Measurements from ENCODE around the gene FOXN3. TPM values are rescaled to one million over a fixed set of nuclear protein-coding genes. Genes with fewer than 3 reads are reported as not detected.
A peak's percentile ranks its signal among the peaks of the same experiment; 100 is the strongest.

The FOXN3 gene
- total and polyA plus RNA-seq, 3 experiments from 2014 or later: 73.9 to 136 (median 74.8) TPM

DNA sequence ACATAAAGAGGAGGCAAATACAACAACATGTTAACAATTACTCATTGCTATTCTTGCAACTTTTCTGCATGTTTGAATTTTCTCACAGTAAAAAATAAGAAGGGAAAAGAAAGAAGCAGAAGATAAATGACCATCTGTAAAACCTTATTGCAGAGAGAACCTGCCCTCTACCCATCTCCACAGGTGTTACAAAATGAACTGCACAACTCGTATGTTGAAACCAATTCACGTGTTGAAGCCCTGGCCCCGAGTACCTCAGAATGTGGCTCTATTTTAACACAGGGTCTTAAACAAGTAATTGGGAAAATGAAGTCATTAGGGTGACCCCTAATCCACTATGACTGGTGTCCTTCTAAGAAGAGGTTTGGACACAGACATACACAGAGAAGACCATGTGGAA, 39.5 kb downstream of the FOXN3 start:
- no peak overlapping the region for H3K4me3 Mint-ChIP-seq
- Histone ChIP-seq H3K27ac (ENCODE audit: low read depth, low read length) (no peak overlapping the region), H3K27me3 (ENCODE audit: insufficient read depth, low read length, poor library complexity, severe bottlenecking) (no peaks in the 10 kb centered on the region), H3K9me3 (ENCODE audit: low read length) (no peaks in the 10 kb centered on the region), H3K4me3 (ENCODE audit: low read length) (no peak overlapping the region), H3K36me3 (ENCODE audit: insufficient read depth, low read length) (no peaks in the 10 kb centered on the region), H3K4me1 (ENCODE audit: insufficient read depth, low read length) (peaks cover 13% of the 10 kb centered on the region)
- CTCF ChIA-PET: no interaction called here
- peaks cover 51 to 74% (median 57%) of the 10 kb centered on the region in 3 donors for H3K4me1 Mint-ChIP-seq
- DNase-seq: no peak
- POLR2A ChIA-PET: no interaction called here
- no peaks in the 10 kb centered on the region for H3K27me3 Mint-ChIP-seq
- peak overlapping the region in 6 of 8 donors; percentile 7 to 70 (median 48) for H3K27ac Mint-ChIP-seq
- H3K9me3 Mint-ChIP-seq: peaks cover 4 to 7% (median 5%) of the 10 kb centered on the region in 5 donors
- H3K36me3 Mint-ChIP-seq: peaks cover 12 to 26% (median 14%) of the 10 kb centered on the region in 3 donors

DNA sequence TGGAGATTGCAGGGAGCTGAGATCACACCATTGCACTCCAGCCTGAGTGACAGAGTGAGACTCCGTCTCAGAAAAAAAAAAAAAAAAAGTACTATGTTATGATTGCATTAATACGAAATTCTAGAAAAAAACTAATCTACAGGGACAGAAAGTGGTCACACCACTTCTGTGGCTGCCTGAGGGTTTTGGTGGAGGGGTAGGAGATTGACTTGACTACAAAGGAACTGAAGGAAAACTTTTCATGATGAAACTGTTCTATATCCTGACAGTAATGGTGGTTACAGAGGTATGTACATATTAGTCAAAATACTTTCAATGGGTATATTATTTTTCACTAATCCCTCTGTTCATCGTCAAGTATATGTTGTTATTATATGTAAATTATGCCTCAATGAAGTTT, 42.1 kb downstream of the FOXN3 start:
- ChIA-PET CTCF (no interaction called here), POLR2A (no interaction called here)
- Mint-ChIP-seq H3K27me3 (no peaks in the 10 kb centered on the region), H3K4me1 (peaks cover 64 to 88% (median 71%) of the 10 kb centered on the region in 3 donors), H3K4me3 (no peak overlapping the region), H3K27ac (no peak overlapping the region), H3K36me3 (peaks cover under 1 to 13% (median 11%) of the 10 kb centered on the region in 3 donors), H3K9me3 (peaks cover 0 to under 1% (median 0%) of the 10 kb centered on the region in 5 donors)
- Histone ChIP-seq H3K27me3 (ENCODE audit: insufficient read depth, low read length, poor library complexity, severe bottlenecking) (no peaks in the 10 kb centered on the region), H3K36me3 (ENCODE audit: insufficient read depth, low read length) (no peaks in the 10 kb centered on the region), H3K4me3 (ENCODE audit: low read length) (no peak overlapping the region), H3K27ac (ENCODE audit: low read depth, low read length) (no peak overlapping the region), H3K9me3 (ENCODE audit: low read length) (no peaks in the 10 kb centered on the region), H3K4me1 (ENCODE audit: insufficient read depth, low read length) (peaks cover 19% of the 10 kb centered on the region)
- no peak for DNase-seq

DNA sequence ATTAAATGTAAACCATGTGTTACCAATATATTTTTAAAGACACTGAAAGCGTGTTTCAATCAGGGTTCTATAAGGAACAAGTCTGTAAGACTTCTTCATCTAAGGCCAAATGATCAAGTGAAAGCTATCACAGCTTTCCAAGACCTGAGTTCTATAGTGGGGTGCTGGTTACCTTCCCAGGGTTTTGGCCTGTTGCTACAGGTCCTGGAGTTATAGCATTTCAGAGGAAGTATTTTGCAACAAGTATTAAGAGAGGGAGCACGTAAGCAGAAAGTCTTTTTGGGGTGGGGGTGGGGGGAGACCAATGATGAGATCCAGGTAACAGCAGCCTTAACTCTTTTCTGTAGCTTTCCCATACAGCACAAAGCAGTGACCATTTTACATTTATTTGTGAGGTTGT, 43.8 kb downstream of the FOXN3 start:
- Histone ChIP-seq H3K36me3 (ENCODE audit: insufficient read depth, low read length) (no peaks in the 10 kb centered on the region), H3K4me1 (ENCODE audit: insufficient read depth, low read length) (peaks cover 21% of the 10 kb centered on the region), H3K27ac (ENCODE audit: low read depth, low read length) (no peak overlapping the region), H3K9me3 (ENCODE audit: low read length) (no peaks in the 10 kb centered on the region), H3K27me3 (ENCODE audit: insufficient read depth, low read length, poor library complexity, severe bottlenecking) (no peaks in the 10 kb centered on the region), H3K4me3 (ENCODE audit: low read length) (no peak overlapping the region)
- POLR2A ChIA-PET: interaction anchor here (0.6 kb wide), 1 partner anchor 1488 kb away, joined by 8 read pairs; no protein-coding TSS in a partner anchor
- Mint-ChIP-seq H3K4me3 (peak overlapping the region in 3 of 7 donors; percentile 16 to 27 (median 27)), H3K4me1 (peaks cover 63 to 90% (median 76%) of the 10 kb centered on the region in 3 donors), H3K9me3 (no peaks in the 10 kb centered on the region), H3K27me3 (no peaks in the 10 kb centered on the region), H3K36me3 (peaks cover 0 to 9% (median 5%) of the 10 kb centered on the region in 3 donors), H3K27ac (peak overlapping the region in 5 of 8 donors; percentile 8 to 76 (median 50))
- CTCF ChIA-PET: no interaction called here
- no peak for DNase-seq

DNA sequence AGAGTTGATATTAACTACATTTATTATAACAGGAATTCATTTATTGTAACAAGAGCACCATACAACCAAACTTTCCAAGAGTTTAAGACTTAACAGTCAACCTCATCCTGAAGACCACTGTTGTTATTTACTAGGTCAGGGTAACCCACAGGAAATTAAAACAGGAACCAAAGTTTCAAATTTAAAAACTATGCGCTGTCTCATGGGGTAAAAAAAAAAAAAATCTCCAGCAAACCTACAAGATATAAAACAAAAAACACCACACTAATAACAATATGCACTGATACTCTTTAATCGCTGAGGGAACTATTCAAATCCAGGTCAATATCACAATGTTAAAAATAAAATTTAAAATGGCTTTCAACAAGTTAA, 44.5 kb downstream of the FOXN3 start:
- Histone ChIP-seq H3K27ac (ENCODE audit: low read depth, low read length) (no peak overlapping the region), H3K9me3 (ENCODE audit: low read length) (no peaks in the 10 kb centered on the region), H3K4me1 (ENCODE audit: insufficient read depth, low read length) (peaks cover 21% of the 10 kb centered on the region), H3K36me3 (ENCODE audit: insufficient read depth, low read length) (no peaks in the 10 kb centered on the region), H3K27me3 (ENCODE audit: insufficient read depth, low read length, poor library complexity, severe bottlenecking) (no peaks in the 10 kb centered on the region), H3K4me3 (ENCODE audit: low read length) (no peak overlapping the region)
- Mint-ChIP-seq H3K36me3 (peaks cover 0 to 5% (median 5%) of the 10 kb centered on the region in 3 donors), H3K27me3 (no peaks in the 10 kb centered on the region), H3K9me3 (no peaks in the 10 kb centered on the region), H3K4me3 (peak overlapping the region in 4 of 7 donors; percentile 4 to 57 (median 36)), H3K4me1 (peaks cover 59 to 87% (median 70%) of the 10 kb centered on the region in 3 donors), H3K27ac (peak overlapping the region in 6 of 8 donors; percentile 0 to 66 (median 45))
- no peak for DNase-seq
- ChIA-PET POLR2A (no interaction called here), CTCF (no interaction called here)

DNA sequence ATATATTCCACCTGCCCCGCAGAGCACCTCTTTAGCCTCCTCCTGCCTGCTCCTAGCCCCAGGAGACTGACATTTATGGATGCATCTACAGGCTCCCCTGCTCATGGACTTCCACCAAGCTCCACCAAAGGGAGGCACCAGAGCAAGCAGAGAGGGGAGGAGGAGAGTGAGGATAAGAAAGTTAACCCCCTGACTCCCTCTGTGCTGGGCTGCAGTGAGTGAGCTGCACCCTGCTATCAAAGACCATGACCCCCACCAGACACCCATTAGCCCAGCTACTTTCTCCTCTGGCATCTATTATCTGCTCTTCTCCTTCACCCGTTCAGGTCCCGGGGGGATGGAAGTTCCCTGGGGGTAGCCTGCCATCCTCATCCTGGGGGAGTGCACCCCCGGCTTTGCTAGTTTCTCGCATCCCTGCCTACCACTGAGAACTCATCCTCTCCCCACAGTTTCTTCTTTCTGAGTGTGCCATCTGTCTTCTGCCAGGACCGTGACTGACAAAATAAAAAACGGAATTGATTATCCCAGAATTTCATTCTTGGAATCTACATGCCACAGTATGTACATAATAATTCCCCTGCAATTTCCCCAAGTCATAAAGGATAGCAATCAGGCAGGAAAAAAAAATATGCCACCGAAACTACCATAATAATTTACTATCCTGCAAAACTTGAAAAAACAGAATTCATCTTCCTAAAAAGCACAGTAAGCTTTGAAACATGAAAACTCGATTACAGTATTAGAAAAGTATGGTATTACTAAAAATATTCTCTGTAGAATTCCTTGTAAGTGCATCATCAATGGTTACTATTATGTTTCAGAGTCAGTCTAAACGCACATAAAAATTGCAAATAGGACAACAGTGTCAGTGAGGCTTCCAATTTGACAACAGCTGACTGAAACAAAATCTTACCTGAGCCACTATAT, 45.2 kb downstream of the FOXN3 start:
- no peaks in the 10 kb centered on the region for H3K27me3 ChIP-seq (ENCODE audit: insufficient read depth, low read length, poor library complexity, severe bottlenecking)
- Mint-ChIP-seq H3K27ac (peak overlapping the region in 5 of 8 donors; percentile 40 to 89 (median 76)), H3K27me3 (no peaks in the 10 kb centered on the region), H3K36me3 (peaks cover 0 to 5% (median 3%) of the 10 kb centered on the region in 3 donors), H3K4me3 (peak overlapping the region in 2 of 7 donors; percentile 27 to 30), H3K9me3 (no peaks in the 10 kb centered on the region), H3K4me1 (peaks cover 62 to 87% (median 70%) of the 10 kb centered on the region in 3 donors)
- H3K36me3 ChIP-seq (ENCODE audit: insufficient read depth, low read length): no peaks in the 10 kb centered on the region
- CTCF ChIA-PET: no interaction called here
- H3K9me3 ChIP-seq (ENCODE audit: low read length): no peaks in the 10 kb centered on the region
- H3K27ac ChIP-seq (ENCODE audit: low read depth, low read length): no peak overlapping the region
- H3K4me3 ChIP-seq (ENCODE audit: low read length): no peak overlapping the region
- POLR2A ChIA-PET: no interaction called here
- no peak for DNase-seq
- peaks cover 21% of the 10 kb centered on the region for H3K4me1 ChIP-seq (ENCODE audit: insufficient read depth, low read length)

DNA sequence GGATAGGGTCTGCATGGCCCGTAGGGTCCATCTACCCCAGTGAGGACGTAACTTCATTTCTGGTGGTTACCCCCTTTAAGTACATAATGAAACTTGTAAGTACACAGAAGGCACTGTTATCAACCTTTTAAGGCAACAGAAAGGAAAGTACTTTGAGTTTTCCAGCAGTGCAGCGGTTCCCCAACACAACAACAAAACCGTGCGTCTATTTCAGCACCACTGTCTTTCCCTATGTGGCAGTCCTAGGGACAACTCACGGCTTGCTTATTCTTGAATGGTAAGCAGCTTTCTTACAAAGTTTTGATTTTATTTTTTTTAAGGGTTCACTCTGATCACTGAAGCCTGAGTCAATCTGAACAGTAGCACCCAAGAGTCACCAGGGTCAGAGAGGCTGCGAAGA, 46.3 kb downstream of the FOXN3 start:
- Histone ChIP-seq H3K4me3 (ENCODE audit: low read length) (no peak overlapping the region), H3K27ac (ENCODE audit: low read depth, low read length) (no peak overlapping the region), H3K27me3 (ENCODE audit: insufficient read depth, low read length, poor library complexity, severe bottlenecking) (no peaks in the 10 kb centered on the region), H3K36me3 (ENCODE audit: insufficient read depth, low read length) (no peaks in the 10 kb centered on the region), H3K9me3 (ENCODE audit: low read length) (no peaks in the 10 kb centered on the region), H3K4me1 (ENCODE audit: insufficient read depth, low read length) (peaks cover 31% of the 10 kb centered on the region)
- Mint-ChIP-seq H3K27ac (peak overlapping the region in 5 of 8 donors; percentile 34 to 72 (median 55)), H3K27me3 (no peaks in the 10 kb centered on the region), H3K4me3 (no peak overlapping the region), H3K36me3 (peaks cover 0 to 5% (median 3%) of the 10 kb centered on the region in 3 donors), H3K9me3 (no peaks in the 10 kb centered on the region), H3K4me1 (peaks cover 68 to 88% (median 71%) of the 10 kb centered on the region in 3 donors)
- DNase-seq: no peak
- ChIA-PET CTCF (no interaction called here), POLR2A (no interaction called here)

DNA sequence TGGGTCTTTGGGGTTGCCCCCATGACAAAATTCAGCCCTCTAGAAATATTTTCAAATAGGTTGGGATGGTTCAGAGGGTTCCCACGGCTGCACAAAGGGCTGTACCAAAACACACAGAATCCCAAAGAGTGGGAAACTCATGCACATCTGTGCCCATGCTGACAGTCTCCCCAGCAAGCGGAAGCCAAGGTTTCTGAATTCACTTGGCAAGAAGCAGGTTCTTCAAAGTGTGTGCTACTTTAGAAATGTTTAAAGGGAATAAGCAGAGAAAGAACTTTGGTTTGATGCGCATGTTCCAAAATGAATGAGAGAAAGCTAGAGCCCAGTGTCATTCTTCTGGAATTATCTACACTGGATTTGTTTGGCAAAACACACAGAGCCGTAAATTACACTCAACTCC, 46.7 kb downstream of the FOXN3 start:
- CTCF ChIA-PET: no interaction called here
- no peaks in the 10 kb centered on the region for H3K9me3 ChIP-seq (ENCODE audit: low read length)
- H3K27ac ChIP-seq (ENCODE audit: low read depth, low read length): no peak overlapping the region
- Mint-ChIP-seq H3K4me1 (peaks cover 69 to 90% (median 72%) of the 10 kb centered on the region in 3 donors), H3K27me3 (no peaks in the 10 kb centered on the region), H3K9me3 (no peaks in the 10 kb centered on the region), H3K27ac (peak overlapping the region in 5 of 8 donors; percentile 34 to 72 (median 55)), H3K36me3 (peaks cover 0 to 5% (median 3%) of the 10 kb centered on the region in 3 donors), H3K4me3 (peak overlapping the region in 1 of 7 donors; percentile 10)
- POLR2A ChIA-PET: no interaction called here
- H3K4me1 ChIP-seq (ENCODE audit: insufficient read depth, low read length): peaks cover 35% of the 10 kb centered on the region
- DNase-seq: no peak
- H3K36me3 ChIP-seq (ENCODE audit: insufficient read depth, low read length): no peaks in the 10 kb centered on the region
- no peak overlapping the region for H3K4me3 ChIP-seq (ENCODE audit: low read length)
- H3K27me3 ChIP-seq (ENCODE audit: insufficient read depth, low read length, poor library complexity, severe bottlenecking): no peaks in the 10 kb centered on the region

DNA sequence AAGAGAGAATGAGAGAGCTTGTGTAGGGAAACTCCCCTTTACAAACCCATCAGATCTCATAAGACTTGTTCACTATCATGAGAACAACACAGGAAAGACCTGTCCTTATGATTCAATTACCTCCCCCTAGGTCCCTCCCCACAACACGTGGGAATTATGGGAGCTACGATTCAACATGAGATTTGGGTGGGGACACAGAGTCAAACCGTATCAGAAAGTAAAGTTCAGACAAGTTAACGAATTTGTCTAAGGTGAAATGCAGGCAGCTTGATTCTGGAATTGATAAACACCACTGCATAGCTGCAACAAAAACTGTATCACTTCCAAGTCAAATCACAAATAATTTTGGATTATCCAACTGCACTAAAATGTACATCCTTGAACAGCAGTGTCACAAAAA, 47.4 kb downstream of the FOXN3 start:
- H3K36me3 ChIP-seq (ENCODE audit: insufficient read depth, low read length): no peaks in the 10 kb centered on the region
- no peaks in the 10 kb centered on the region for H3K9me3 Mint-ChIP-seq
- CTCF ChIA-PET: no interaction called here
- peaks cover 42% of the 10 kb centered on the region for H3K4me1 ChIP-seq (ENCODE audit: insufficient read depth, low read length)
- H3K27ac ChIP-seq (ENCODE audit: low read depth, low read length): no peak overlapping the region
- peak overlapping the region in 5 of 8 donors; percentile 4 to 82 (median 70) for H3K27ac Mint-ChIP-seq
- H3K36me3 Mint-ChIP-seq: peaks cover 0 to 3% (median 3%) of the 10 kb centered on the region in 3 donors
- H3K4me3 ChIP-seq (ENCODE audit: low read length): no peak overlapping the region
- no peak for DNase-seq
- POLR2A ChIA-PET: no interaction called here
- no peaks in the 10 kb centered on the region for H3K27me3 Mint-ChIP-seq
- no peaks in the 10 kb centered on the region for H3K27me3 ChIP-seq (ENCODE audit: insufficient read depth, low read length, poor library complexity, severe bottlenecking)
- H3K9me3 ChIP-seq (ENCODE audit: low read length): no peaks in the 10 kb centered on the region
- peak overlapping the region in 1 of 7 donors; percentile 30 for H3K4me3 Mint-ChIP-seq
- H3K4me1 Mint-ChIP-seq: peaks cover 72 to 90% (median 74%) of the 10 kb centered on the region in 3 donors

All from CD8-positive, alpha-beta memory T cell (primary cell).